Thyroid gland (tissue), 4 donors: ENCODE results near the gene PLEKHA6. TPM values are rescaled to one million over a fixed set of nuclear protein-coding genes. Genes with fewer than 3 reads are reported as not detected.

ENCODE experiments used
- DNase-seq, 2 donors: peaks; one replicate each; pipeline ENCODE4 v3.0.0-alpha.2; 2019
- H3K27ac ChIP-seq, 3 donors: fragments of 200-600 bp; sonication (generic); 1 replicate in 2 of 3; 2 replicates in 1 of 3; pipeline ENCODE4 v1.5.1; 2016 to 2019; ENCODE audit warnings: mild to moderate bottlenecking in 1 of 3, moderate library complexity in 1 of 3
- H3K27me3 ChIP-seq: fragments of 200-600 bp; sonication (generic); one replicate; pipeline ENCODE4 v1.5.1; 2019
- H3K36me3 ChIP-seq, 2 donors: fragments of 200-600 bp; sonication (generic); one replicate each; pipeline ENCODE4 v1.5.1; 2016 to 2019
- H3K4me1 ChIP-seq, 2 donors: fragments of 200-600 bp; sonication (generic); one replicate each; pipeline ENCODE4 v1.5.1; 2017 to 2019
- H3K4me3 ChIP-seq, 3 donors: fragments of 200-600 bp; sonication (generic); replicated peaks in 1 of 3; 1 replicate in 2 of 3; 2 replicates in 1 of 3; pipeline ENCODE4 v1.5.1; 2016; ENCODE audit warnings: mild to moderate bottlenecking in 1 of 3
- H3K9me3 ChIP-seq: fragments of 200-600 bp; sonication (generic); one replicate; pipeline ENCODE4 v1.5.1; 2017
- POLR2A ChIP-seq, 2 donors: fragments of 450-650 bp; IDR thresholded peaks; one replicate each; pipeline ENCODE4 v1.6.1; 2017; ENCODE audit warnings: antibody characterized with exemption in 2 of 2, mild to moderate bottlenecking in 2 of 2, moderate library complexity in 1 of 2
- WGBS, 2 donors: methylation state at CpG; one replicate each; pipeline ENCODE4 v1.1.5; 2017; 5-methylcytosine and 5-hydroxymethylcytosine counted together
- intact Hi-C: fragments of 100-400 bp; cut with DNase I; formaldehyde crosslinking; loops from one replicate; pipeline ENCODE4 v1.15.1; 2023
- total RNA-seq, 4 donors: library from RNA; depleted of rRNA; stranded (reverse); fragments of >200 nt; gene quantifications; one replicate each; pipeline ENCODE4 v1.2.3, GENCODE V29; 2016
- TF ChIP-seq, protein P1 (sequence below), 6 experiments: fragments of 200-600 bp in 3 of 6; fragments of 450-650 bp in 3 of 6; sonication (generic) in 3 of 6; IDR thresholded peaks; one replicate each; pipeline ENCODE4 v1.5.1; 2016 to 2019; ENCODE audit warnings: antibody characterized with exemption in 6 of 6, mild to moderate bottlenecking in 2 of 6, inconsistent platforms in 1 of 6, moderate library complexity in 1 of 6

PLEKHA6 gene
- total RNA-seq, 4 donors from 2014 or later, result 2.9 to 8.9 (median 4.0) TPM

DNA sequence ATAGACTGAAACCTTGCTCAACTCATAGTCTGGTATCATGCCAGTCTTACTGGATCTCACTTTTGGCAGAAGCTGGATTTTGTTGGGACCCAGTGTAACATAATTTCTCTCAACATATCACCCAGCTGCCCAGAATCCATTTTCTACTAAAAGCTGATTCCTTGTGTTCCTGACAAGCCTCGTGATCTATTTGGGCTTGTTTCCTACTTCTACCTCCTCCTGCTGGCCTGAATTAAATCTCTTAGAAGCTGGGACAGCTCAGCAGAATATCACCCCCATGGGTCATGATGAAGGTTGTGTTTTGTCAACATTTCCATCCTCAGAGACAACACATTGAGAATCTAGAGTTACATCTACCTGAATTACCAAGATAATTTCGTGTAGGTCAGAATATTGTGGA is 153.6 kb downstream of the PLEKHA6 start:
- 63 to 65% methylated on average over 2 of the region's 2 CpGs for WGBS, 2 donors
- DNase-seq, result no peak
- intact Hi-C loops, result no loop called here
- Histone ChIP-seq H3K27ac (no peak overlapping the region), H3K9me3 (no peaks in the 10 kb centered on the region), H3K4me1 (no peaks in the 10 kb centered on the region), H3K27me3 (no peaks in the 10 kb centered on the region), H3K36me3 (no peaks in the 10 kb centered on the region), H3K4me3 (no peak overlapping the region)
- TF ChIP-seq POLR2A (IDR thresholded peaks at IDR 0.05), result no peak
- TF ChIP-seq, protein P1, sequence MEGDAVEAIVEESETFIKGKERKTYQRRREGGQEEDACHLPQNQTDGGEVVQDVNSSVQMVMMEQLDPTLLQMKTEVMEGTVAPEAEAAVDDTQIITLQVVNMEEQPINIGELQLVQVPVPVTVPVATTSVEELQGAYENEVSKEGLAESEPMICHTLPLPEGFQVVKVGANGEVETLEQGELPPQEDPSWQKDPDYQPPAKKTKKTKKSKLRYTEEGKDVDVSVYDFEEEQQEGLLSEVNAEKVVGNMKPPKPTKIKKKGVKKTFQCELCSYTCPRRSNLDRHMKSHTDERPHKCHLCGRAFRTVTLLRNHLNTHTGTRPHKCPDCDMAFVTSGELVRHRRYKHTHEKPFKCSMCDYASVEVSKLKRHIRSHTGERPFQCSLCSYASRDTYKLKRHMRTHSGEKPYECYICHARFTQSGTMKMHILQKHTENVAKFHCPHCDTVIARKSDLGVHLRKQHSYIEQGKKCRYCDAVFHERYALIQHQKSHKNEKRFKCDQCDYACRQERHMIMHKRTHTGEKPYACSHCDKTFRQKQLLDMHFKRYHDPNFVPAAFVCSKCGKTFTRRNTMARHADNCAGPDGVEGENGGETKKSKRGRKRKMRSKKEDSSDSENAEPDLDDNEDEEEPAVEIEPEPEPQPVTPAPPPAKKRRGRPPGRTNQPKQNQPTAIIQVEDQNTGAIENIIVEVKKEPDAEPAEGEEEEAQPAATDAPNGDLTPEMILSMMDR (IDR thresholded peaks at IDR 0.05), result no peak

DNA sequence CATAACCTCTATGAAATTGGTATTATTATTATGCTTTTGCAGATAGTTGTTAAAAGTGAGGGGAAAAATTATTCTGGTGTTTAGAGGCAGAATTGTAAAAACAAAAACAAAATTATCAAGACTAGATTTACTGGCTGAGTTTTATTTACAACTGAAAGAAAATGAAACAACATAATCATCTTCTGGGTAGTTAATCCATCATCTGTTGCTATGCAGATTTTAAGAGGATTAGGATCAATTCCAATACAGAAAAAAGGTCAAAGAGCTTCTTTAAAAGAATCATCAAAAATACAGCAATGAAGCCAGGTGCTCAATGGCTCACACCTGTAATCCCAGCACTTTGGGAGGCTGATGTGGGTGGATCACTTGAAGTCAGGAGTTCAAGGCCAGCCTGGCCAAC is 154.2 kb downstream of the PLEKHA6 start:
- DNase-seq, result no peak
- no peak overlapping the region for H3K27ac ChIP-seq
- no peaks in the 10 kb centered on the region for H3K4me1 ChIP-seq
- no peak overlapping the region for H3K4me3 ChIP-seq
- H3K27me3 ChIP-seq, result no peaks in the 10 kb centered on the region
- intact Hi-C loops, result no loop called here
- no peaks in the 10 kb centered on the region for H3K9me3 ChIP-seq
- no peaks in the 10 kb centered on the region for H3K36me3 ChIP-seq
- TF ChIP-seq POLR2A (IDR thresholded peaks at IDR 0.05), result no peak
- TF ChIP-seq, protein P1 (IDR thresholded peaks at IDR 0.05), result no peak

DNA sequence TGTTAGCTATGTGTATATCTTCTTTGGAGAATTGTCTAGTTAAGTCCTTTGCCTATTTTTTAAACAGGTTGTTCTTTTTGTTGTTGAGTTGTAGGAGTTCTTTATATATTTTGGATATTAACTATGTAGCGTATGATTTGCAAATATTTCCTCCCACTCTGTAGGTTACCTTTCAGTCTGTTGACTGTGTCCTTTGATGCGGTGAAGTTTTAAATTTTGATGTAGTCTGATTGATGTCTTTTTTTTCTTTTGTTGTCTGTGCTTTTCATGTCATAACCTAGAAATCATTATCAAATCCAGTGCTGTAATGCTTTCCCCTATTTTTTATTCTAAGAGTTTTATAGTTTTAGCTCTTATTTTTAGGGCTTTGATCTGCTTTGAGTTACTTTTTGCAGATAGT is 154.8 kb downstream of the PLEKHA6 start:
- H3K4me3 ChIP-seq, result no peak overlapping the region
- DNase-seq, result no peak
- intact Hi-C loops, result no loop called here
- TF ChIP-seq, protein P1 (IDR thresholded peaks at IDR 0.05), result no peak
- TF ChIP-seq POLR2A (IDR thresholded peaks at IDR 0.05), result no peak
- H3K4me1 ChIP-seq, result no peaks in the 10 kb centered on the region
- H3K36me3 ChIP-seq, result no peaks in the 10 kb centered on the region
- H3K27me3 ChIP-seq, result no peaks in the 10 kb centered on the region
- no peaks in the 10 kb centered on the region for H3K9me3 ChIP-seq
- H3K27ac ChIP-seq, result no peak overlapping the region
- WGBS, 2 donors, result 92% methylated on average over 2 of the region's 2 CpGs

DNA sequence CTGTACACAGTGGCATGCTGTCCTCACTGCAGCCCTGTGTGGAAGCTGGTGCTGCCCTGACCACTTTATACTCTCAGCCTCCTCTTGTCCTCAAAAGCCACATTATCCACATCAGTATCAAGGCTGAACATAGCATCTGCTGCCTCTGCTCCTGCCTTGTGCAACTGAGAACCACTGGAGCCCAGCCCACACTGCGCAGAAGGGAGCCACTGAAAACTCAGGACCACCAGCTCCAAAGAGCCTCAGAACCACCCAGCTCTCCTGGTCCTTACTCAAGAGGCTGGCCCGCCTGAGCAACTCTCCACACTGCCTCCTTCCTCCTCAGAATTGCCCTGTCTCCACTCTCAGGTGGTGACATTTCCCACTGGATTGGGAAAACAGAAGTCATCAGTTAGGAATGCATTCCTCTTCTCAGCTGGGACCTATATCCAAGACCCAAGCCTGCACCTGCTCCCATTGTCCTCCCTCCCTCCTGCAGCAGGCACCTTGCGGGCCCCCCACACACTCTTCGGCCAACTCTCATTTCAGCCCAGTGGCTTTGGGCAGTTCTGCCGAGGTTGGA is 156.4 kb downstream of the PLEKHA6 start:
- intact Hi-C loops, result no loop called here
- no peaks in the 10 kb centered on the region for H3K27me3 ChIP-seq

DNA sequence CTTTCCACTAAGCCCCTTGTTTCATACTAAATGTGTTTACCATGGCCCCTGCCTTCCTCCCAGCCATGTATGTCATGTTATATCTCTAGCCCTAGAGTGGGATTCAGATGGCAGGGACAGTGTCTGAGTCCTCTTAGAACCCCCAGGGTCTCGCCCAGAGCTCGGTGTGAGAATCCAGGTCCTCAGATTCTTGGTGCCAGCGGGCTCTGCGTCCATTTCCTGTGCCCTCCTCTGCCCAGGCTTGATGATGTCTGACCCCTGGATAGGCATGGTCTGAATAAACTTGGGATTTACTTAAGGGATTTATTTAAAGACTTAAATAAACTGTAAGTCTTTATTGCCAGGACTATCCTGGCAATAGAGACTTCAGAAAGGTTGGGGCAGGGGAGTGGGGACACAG is 157.2 kb downstream of the PLEKHA6 start:
- no peaks in the 10 kb centered on the region for H3K4me1 ChIP-seq
- H3K27me3 ChIP-seq, result no peaks in the 10 kb centered on the region
- 90 to 93% methylated on average over 4 of the region's 4 CpGs for WGBS, 2 donors
- TF ChIP-seq, protein P1 (IDR thresholded peaks at IDR 0.05), result no peak
- no peak for TF ChIP-seq POLR2A (IDR thresholded peaks at IDR 0.05)
- H3K27ac ChIP-seq, result no peak overlapping the region
- intact Hi-C loops, result no loop called here
- H3K36me3 ChIP-seq, result no peaks in the 10 kb centered on the region
- no peak overlapping the region for H3K4me3 ChIP-seq
- DNase-seq, result no peak
- H3K9me3 ChIP-seq, result no peaks in the 10 kb centered on the region

More for the DNA sequence above, 156.4 kb downstream of the PLEKHA6 start:
- DNase-seq, result no peak
- Histone ChIP-seq H3K4me3 (no peak overlapping the region), H3K36me3 (no peaks in the 10 kb centered on the region), H3K4me1 (no peaks in the 10 kb centered on the region), H3K9me3 (no peaks in the 10 kb centered on the region), H3K27ac (no peak overlapping the region)
- no peak for TF ChIP-seq POLR2A (IDR thresholded peaks at IDR 0.05)
- TF ChIP-seq, protein P1 (IDR thresholded peaks at IDR 0.05), result no peak
- 90 to 95% methylated on average over 5 of the region's 5 CpGs for WGBS, 2 donors
